Umbilical cord (tissue), 2 donors: Measurements from ENCODE around the gene TK2. TPM values are rescaled to one million over a fixed set of nuclear protein-coding genes. Genes with fewer than 3 reads are reported as not detected.
"Not testable (repeated sequence)": the region's sequence is repeated elsewhere in the genome, so short reads cannot be mapped to it uniquely, and the experiment has no call there.

Experiments used
- DNase-seq: peaks from one replicate; pipeline ENCODE4 v3.0.0-alpha.2; 2015; ENCODE audit warnings: low spot score
- total RNA-seq: library from RNA; depleted of rRNA; stranded (reverse); fragments of >200 nt; gene quantifications from one replicate; pipeline ENCODE4 v1.2.3, GENCODE V29; 2014; ENCODE audit warnings: low replicate concordance; ENCODE audit not compliant: insufficient read depth

The TK2 gene
- total RNA-seq, 1 donor from 2014 or later, result 18.8 TPM

- no peak for DNase-seq
Measured at GRCh38 chr16:66469947-66470546, 79.9 kb downstream of the TK2 start.

GRCh38 chr16:66469291-66469946, 80.5 kb downstream of the TK2 start:
- no peak for DNase-seq

- no peak for DNase-seq
Measured at GRCh38 chr16:66468321-66468965, 81.5 kb downstream of the TK2 start.

GRCh38 chr16:66467611-66468010, 82.3 kb downstream of the TK2 start:
- DNase-seq, result no peak

- not testable (repeated sequence) for DNase-seq
Measured at GRCh38 chr16:66466636-66467035, 83.3 kb downstream of the TK2 start.

GRCh38 chr16:66465946-66466345, 84.0 kb downstream of the TK2 start:
- DNase-seq, result not testable (repeated sequence)

GRCh38 chr16:66462912-66463311, 87.0 kb downstream of the TK2 start:
- no peak for DNase-seq

GRCh38 chr16:66460703-66461102, 89.2 kb downstream of the TK2 start:
- DNase-seq, result no peak

- no peak for DNase-seq
Measured at GRCh38 chr16:66459878-66460277, 90.0 kb downstream of the TK2 start.

GRCh38 chr16:66458853-66459252, 91.1 kb downstream of the TK2 start:
- DNase-seq, result no peak

GRCh38 chr16:66458292-66458691, 91.6 kb downstream of the TK2 start:
- no peak for DNase-seq

Other genes starting within 250 kb of the TK2 start
- gene CDH5, start 183.4 kb downstream of the TK2 start, total RNA-seq, result 12.5 TPM
- gene BEAN1, start 122.8 kb downstream of the TK2 start, total RNA-seq, result 22.1 TPM
- gene CKLF, start 2.5 kb upstream of the TK2 start, total RNA-seq, result 31.8 TPM
- gene CMTM1, start 16.3 kb upstream of the TK2 start, total RNA-seq, result 10.8 TPM
- gene CMTM2, start 29.3 kb upstream of the TK2 start, total RNA-seq, result not detected
- gene CMTM3, start 54.6 kb upstream of the TK2 start, total RNA-seq, result 41.9 TPM
- gene CMTM4, start 146.6 kb upstream of the TK2 start, total RNA-seq, result 21.9 TPM
- gene DYNC1LI2, start 201.5 kb upstream of the TK2 start, total RNA-seq, result 152 TPM